HepG2 (cell line): ENCODE results near the gene PPM1H. TPM values are rescaled to one million over a fixed set of nuclear protein-coding genes. Genes with fewer than 3 reads are reported as not detected.

Experiments used
- AGO2 ChIP-seq: fragments of 200-400 bp; formaldehyde crosslinking; optimal IDR thresholded peaks from 2 replicates; pipeline ENCODE3; 2017; ENCODE audit warnings: mild to moderate bottlenecking, low read depth, low read length, moderate library complexity
- BATF2 ChIP-seq: sonication (generic); formaldehyde crosslinking; IDR thresholded peaks from 2 replicates; pipeline ENCODE4 v1.8.0; 2022; ENCODE audit warnings: mild to moderate bottlenecking, missing genetic modification reagents, moderate library complexity
- DBP ChIP-seq: sonication (generic); formaldehyde crosslinking; IDR thresholded peaks from 2 replicates; pipeline ENCODE4 v1.4.0; 2020; ENCODE audit warnings: missing genetic modification reagents; ENCODE audit errors: not compliant biosample characterization
- FOXO1 ChIP-seq: sonication (generic); formaldehyde crosslinking; IDR thresholded peaks from 2 replicates; pipeline ENCODE4 v1.4.0; 2020; ENCODE audit warnings: missing genetic modification reagents
- KLF11 ChIP-seq: IDR thresholded peaks from 2 replicates; pipeline ENCODE4 v1.6.1; 2016; ENCODE audit warnings: missing compliant biosample characterization
- RARG ChIP-seq: sonication (generic); formaldehyde crosslinking; IDR thresholded peaks from 2 replicates; pipeline ENCODE4 v1.4.0; 2020; ENCODE audit warnings: low read depth, mild to moderate bottlenecking, missing genetic modification reagents
- REPIN1 ChIP-seq: sonication (generic); formaldehyde crosslinking; IDR thresholded peaks from 2 replicates; pipeline ENCODE4 v1.8.0; 2022; ENCODE audit warnings: missing genetic modification reagents, low read depth, mild to moderate bottlenecking, borderline replicate concordance
- RNF2 ChIP-seq: fragments of 450-650 bp; conservative IDR thresholded peaks from 2 replicates; pipeline ENCODE4 v1.6.1; 2016; ENCODE audit warnings: low read depth
- WIZ ChIP-seq: sonication (generic); formaldehyde crosslinking; IDR thresholded peaks from 2 replicates; pipeline ENCODE4 v1.5.1; 2020; ENCODE audit warnings: mild to moderate bottlenecking, missing genetic modification reagents
- ZBTB2 ChIP-seq: sonication (generic); formaldehyde crosslinking; IDR thresholded peaks from 2 replicates; pipeline ENCODE4 v1.8.0; 2022; ENCODE audit warnings: low read depth, missing genetic modification reagents
- ZFYVE20 ChIP-seq: sonication (generic); formaldehyde crosslinking; IDR thresholded peaks from 2 replicates; pipeline ENCODE4 v1.8.0; 2023; ENCODE audit warnings: low read depth, mild to moderate bottlenecking, moderate library complexity, missing genetic modification reagents, borderline replicate concordance
- ZMYM2 ChIP-seq: sonication (generic); formaldehyde crosslinking; IDR thresholded peaks from 2 replicates; pipeline ENCODE4 v1.8.0; 2022; ENCODE audit warnings: mild to moderate bottlenecking, missing genetic modification reagents
- ZNF263 ChIP-seq: sonication (generic); formaldehyde crosslinking; IDR thresholded peaks from 2 replicates; pipeline ENCODE4 v1.4.0; 2020; ENCODE audit warnings: missing genetic modification reagents
- ZNF318 ChIP-seq: sonication (generic); formaldehyde crosslinking; IDR thresholded peaks from 2 replicates; pipeline ENCODE4 v1.4.0; 2020; ENCODE audit warnings: mild to moderate bottlenecking, missing genetic modification reagents
- polyA plus RNA-seq, 8 experiments: library from polyadenylated mRNA; depleted of rRNA in 3 of 8; stranded (reverse) in 7 of 8; unstranded in 1 of 8; fragments of >200 nt; fragmentation: Illumina TruSeq in 4 of 8; extraction: Trizol in 4 of 8; gene quantifications; 2 replicates each; pipeline versions ENCODE4 v1.2.1 to v1.2.3, GENCODE V29; 2011 to 2016; ENCODE audit warnings: low read depth in 4 of 8, missing spikeins in 1 of 8, mixed read lengths in 1 of 8; ENCODE audit not compliant: insufficient read depth in 1 of 8
- total RNA-seq, 5 experiments: library from RNA; depleted of rRNA; stranded (reverse); fragments of >200 nt; fragmentation: Illumina TruSeq; extraction: Trizol; gene quantifications; 2 replicates each; pipeline ENCODE4 v1.2.3, GENCODE V29; 2016; ENCODE audit warnings: low read depth in 1 of 5

Gene PPM1H
- total and polyA plus RNA-seq, 2 of the 13 experiments (the other 11 are each of a cell fraction or from before 2014, with no cell fraction given) = 29.1 to 38.1 TPM

GRCh38 chr12:62632411-62632918 is 302.5 kb downstream of the PPM1H start (continued):
- TF ChIP-seq ZNF318 (CRISPR knock-in tag) (no peak), ZMYM2 (CRISPR knock-in tag) (no peak), AGO2 (peak; percentile 10), REPIN1 (no peak), ZNF263 (CRISPR knock-in tag) (0 out of 2 replicates have a peak, but pooled peaks have one; percentile 5), WIZ (CRISPR knock-in tag) (no peak), ZBTB2 (CRISPR knock-in tag) (0 out of 2 replicates have a peak, but pooled peaks have one; percentile 24), RARG (CRISPR knock-in tag) (no peak), DBP (CRISPR knock-in tag) (no peak), ZFYVE20 (CRISPR knock-in tag) (no peak), KLF11 (0 out of 2 replicates have a peak, but pooled peaks have one; percentile 24), RNF2 (no peak), FOXO1 (CRISPR knock-in tag) (no peak), BATF2 (no peak)
